ENCODE measurements around the gene PRDM16. TPM values are rescaled to one million over a fixed set of nuclear protein-coding genes. Genes with fewer than 3 reads are reported as not detected.

PRDM16 gene
- total RNA-seq, 2 experiments from 2014 or later = not detected

DNA sequence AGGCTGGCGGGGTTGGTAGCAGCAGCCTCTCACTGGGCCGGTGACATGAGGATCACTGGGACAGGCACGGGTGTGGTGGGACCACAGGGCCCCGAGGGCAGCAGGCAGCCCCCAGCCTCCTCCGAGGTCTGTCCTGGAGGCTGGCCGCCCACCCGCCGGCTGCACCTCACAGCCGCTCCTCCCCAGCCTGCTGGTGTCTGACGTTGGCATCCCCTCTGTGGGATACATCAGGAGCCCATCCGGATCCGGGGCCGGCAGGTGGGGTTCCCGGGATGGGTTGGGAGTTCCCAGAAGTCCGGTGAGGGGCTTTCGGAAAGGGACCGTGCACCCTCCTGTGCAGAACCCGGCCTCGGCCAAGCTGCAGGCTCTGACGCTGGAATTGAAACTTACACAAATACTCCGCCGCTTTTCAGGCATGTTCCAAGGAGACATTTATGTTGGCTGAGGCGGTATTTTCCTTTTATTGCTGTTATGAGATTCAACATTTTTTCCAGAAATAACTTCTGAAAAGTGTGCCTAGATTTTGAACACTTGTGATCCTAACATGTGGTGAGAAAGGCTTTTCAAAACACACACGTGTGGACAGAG lies 243.4 kb downstream of the PRDM16 start:
- Histone ChIP-seq H3K4me2 (ENCODE audit: low read length) (no peak overlapping the region), H4K20me1 (ENCODE audit: insufficient read depth, low read length) (no peaks in the 10 kb centered on the region), H3K9me2 (ENCODE audit: insufficient read depth, low read length) (no peaks in the 10 kb centered on the region), H3K79me2 (ENCODE audit: insufficient read depth, low read depth, low read length) (no peaks in the 10 kb centered on the region), H3K4me3 (ENCODE audit: low read depth, low read length, poor library complexity, severe bottlenecking) (no peak overlapping the region), H2AFZ (ENCODE audit: low read length) (no peak overlapping the region), H3K36me3 (ENCODE audit: insufficient read depth, low read length) (no peaks in the 10 kb centered on the region), H3K27ac (ENCODE audit: low read depth, low read length, poor library complexity, severe bottlenecking) (no peak overlapping the region), H3K4me1 (ENCODE audit: insufficient read depth, low read length, poor library complexity, severe bottlenecking) (peaks cover 6% of the 10 kb centered on the region), H3K9me3 (ENCODE audit: low read length) (no peaks in the 10 kb centered on the region)
- POLR2A ChIA-PET = no interaction called here
- DNase-seq (ENCODE audit: low spot score) = no peak
- CTCF ChIA-PET (ENCODE audit: unreplicated experiment) = no interaction called here
- intact Hi-C loops (cut with micrococcal nuclease; ENCODE audit: unreplicated experiment) = no loop called here
- no TSS peak for BruUV-seq (replicated peaks)
- TF ChIP-seq, protein P1, sequence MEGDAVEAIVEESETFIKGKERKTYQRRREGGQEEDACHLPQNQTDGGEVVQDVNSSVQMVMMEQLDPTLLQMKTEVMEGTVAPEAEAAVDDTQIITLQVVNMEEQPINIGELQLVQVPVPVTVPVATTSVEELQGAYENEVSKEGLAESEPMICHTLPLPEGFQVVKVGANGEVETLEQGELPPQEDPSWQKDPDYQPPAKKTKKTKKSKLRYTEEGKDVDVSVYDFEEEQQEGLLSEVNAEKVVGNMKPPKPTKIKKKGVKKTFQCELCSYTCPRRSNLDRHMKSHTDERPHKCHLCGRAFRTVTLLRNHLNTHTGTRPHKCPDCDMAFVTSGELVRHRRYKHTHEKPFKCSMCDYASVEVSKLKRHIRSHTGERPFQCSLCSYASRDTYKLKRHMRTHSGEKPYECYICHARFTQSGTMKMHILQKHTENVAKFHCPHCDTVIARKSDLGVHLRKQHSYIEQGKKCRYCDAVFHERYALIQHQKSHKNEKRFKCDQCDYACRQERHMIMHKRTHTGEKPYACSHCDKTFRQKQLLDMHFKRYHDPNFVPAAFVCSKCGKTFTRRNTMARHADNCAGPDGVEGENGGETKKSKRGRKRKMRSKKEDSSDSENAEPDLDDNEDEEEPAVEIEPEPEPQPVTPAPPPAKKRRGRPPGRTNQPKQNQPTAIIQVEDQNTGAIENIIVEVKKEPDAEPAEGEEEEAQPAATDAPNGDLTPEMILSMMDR (conservative IDR thresholded peaks at IDR 0.05; ENCODE audit: low read length) = no peak
- no peak for TF ChIP-seq EZH2phosphoT487 (IDR thresholded peaks at IDR 0.05; ENCODE audit: borderline replicate concordance, low read depth, low read length)

- peaks cover 6% of the 10 kb centered on the region for H3K4me1 ChIP-seq (ENCODE audit: insufficient read depth, low read length, poor library complexity, severe bottlenecking)
- H3K4me2 ChIP-seq (ENCODE audit: low read length) = no peak overlapping the region
- no peak overlapping the region for H3K27ac ChIP-seq (ENCODE audit: low read depth, low read length, poor library complexity, severe bottlenecking)
- intact Hi-C loops (cut with micrococcal nuclease; ENCODE audit: unreplicated experiment) = no loop called here
- BruUV-seq (replicated peaks) = no TSS peak
- H3K4me3 ChIP-seq (ENCODE audit: low read depth, low read length, poor library complexity, severe bottlenecking) = no peak overlapping the region
- H3K9me2 ChIP-seq (ENCODE audit: insufficient read depth, low read length) = no peaks in the 10 kb centered on the region
- H2AFZ ChIP-seq (ENCODE audit: low read length) = no peak overlapping the region
- H3K9me3 ChIP-seq (ENCODE audit: low read length) = no peaks in the 10 kb centered on the region
- no peak for DNase-seq (ENCODE audit: low spot score)
- CTCF ChIA-PET (ENCODE audit: unreplicated experiment) = no interaction called here
- no peaks in the 10 kb centered on the region for H4K20me1 ChIP-seq (ENCODE audit: insufficient read depth, low read length)
- TF ChIP-seq, protein P1 (conservative IDR thresholded peaks at IDR 0.05; ENCODE audit: low read length) = no peak
- no peak for TF ChIP-seq EZH2phosphoT487 (IDR thresholded peaks at IDR 0.05; ENCODE audit: borderline replicate concordance, low read depth, low read length)
- no peaks in the 10 kb centered on the region for H3K79me2 ChIP-seq (ENCODE audit: insufficient read depth, low read depth, low read length)
- POLR2A ChIA-PET = no interaction called here
- no peaks in the 10 kb centered on the region for H3K36me3 ChIP-seq (ENCODE audit: insufficient read depth, low read length)
Observed at GRCh38 chr1:3312898-3313575, 244.0 kb downstream of the PRDM16 start.

GRCh38 chr1:3313576-3313950 lies 244.6 kb downstream of the PRDM16 start:
- TF ChIP-seq, protein P1 (conservative IDR thresholded peaks at IDR 0.05; ENCODE audit: low read length) = no peak
- TF ChIP-seq EZH2phosphoT487 (IDR thresholded peaks at IDR 0.05; ENCODE audit: borderline replicate concordance, low read depth, low read length) = no peak
- Histone ChIP-seq H3K9me3 (ENCODE audit: low read length) (no peaks in the 10 kb centered on the region), H3K4me2 (ENCODE audit: low read length) (no peak overlapping the region), H4K20me1 (ENCODE audit: insufficient read depth, low read length) (no peaks in the 10 kb centered on the region), H3K27ac (ENCODE audit: low read depth, low read length, poor library complexity, severe bottlenecking) (no peak overlapping the region), H3K36me3 (ENCODE audit: insufficient read depth, low read length) (no peaks in the 10 kb centered on the region), H2AFZ (ENCODE audit: low read length) (no peak overlapping the region), H3K9me2 (ENCODE audit: insufficient read depth, low read length) (no peaks in the 10 kb centered on the region), H3K79me2 (ENCODE audit: insufficient read depth, low read depth, low read length) (no peaks in the 10 kb centered on the region), H3K4me1 (ENCODE audit: insufficient read depth, low read length, poor library complexity, severe bottlenecking) (peaks cover 6% of the 10 kb centered on the region), H3K4me3 (ENCODE audit: low read depth, low read length, poor library complexity, severe bottlenecking) (no peak overlapping the region)
- POLR2A ChIA-PET = no interaction called here
- intact Hi-C loops (cut with micrococcal nuclease; ENCODE audit: unreplicated experiment) = no loop called here
- no TSS peak for BruUV-seq (replicated peaks)
- CTCF ChIA-PET (ENCODE audit: unreplicated experiment) = no interaction called here
- DNase-seq (ENCODE audit: low spot score) = no peak
